Measurements from ENCODE around the gene LAP3.

GRCh38 chr4:17580969-17581368 is 4.0 kb downstream of the LAP3 start:
- TF ChIP-seq, protein P1, sequence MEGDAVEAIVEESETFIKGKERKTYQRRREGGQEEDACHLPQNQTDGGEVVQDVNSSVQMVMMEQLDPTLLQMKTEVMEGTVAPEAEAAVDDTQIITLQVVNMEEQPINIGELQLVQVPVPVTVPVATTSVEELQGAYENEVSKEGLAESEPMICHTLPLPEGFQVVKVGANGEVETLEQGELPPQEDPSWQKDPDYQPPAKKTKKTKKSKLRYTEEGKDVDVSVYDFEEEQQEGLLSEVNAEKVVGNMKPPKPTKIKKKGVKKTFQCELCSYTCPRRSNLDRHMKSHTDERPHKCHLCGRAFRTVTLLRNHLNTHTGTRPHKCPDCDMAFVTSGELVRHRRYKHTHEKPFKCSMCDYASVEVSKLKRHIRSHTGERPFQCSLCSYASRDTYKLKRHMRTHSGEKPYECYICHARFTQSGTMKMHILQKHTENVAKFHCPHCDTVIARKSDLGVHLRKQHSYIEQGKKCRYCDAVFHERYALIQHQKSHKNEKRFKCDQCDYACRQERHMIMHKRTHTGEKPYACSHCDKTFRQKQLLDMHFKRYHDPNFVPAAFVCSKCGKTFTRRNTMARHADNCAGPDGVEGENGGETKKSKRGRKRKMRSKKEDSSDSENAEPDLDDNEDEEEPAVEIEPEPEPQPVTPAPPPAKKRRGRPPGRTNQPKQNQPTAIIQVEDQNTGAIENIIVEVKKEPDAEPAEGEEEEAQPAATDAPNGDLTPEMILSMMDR (IDR thresholded peaks at IDR 0.05; ENCODE audit: borderline replicate concordance, extremely low read depth, low read length, poor library complexity, severe bottlenecking): no peak
- TF ChIP-seq EZH2 (IDR thresholded peaks at IDR 0.05; ENCODE audit: borderline replicate concordance, low read depth, low read length, severe bottlenecking): no peak

Measured in DND-41 (cell line).